Testis (tissue), 3 donors: Measurements from ENCODE around the gene DCDC2C. TPM values are rescaled to one million over a fixed set of nuclear protein-coding genes. Genes with fewer than 3 reads are reported as not detected.

Source experiments
- DNase-seq: peaks from one replicate; pipeline ENCODE4 v3.0.0-alpha.2; 2019
- H3K27ac ChIP-seq, 2 donors: fragments of 200-600 bp; sonication (generic); one replicate each; pipeline ENCODE4 v1.5.1; 2019
- H3K27me3 ChIP-seq: fragments of 200-600 bp; sonication (generic); one replicate; pipeline ENCODE4 v1.5.1; 2019
- H3K36me3 ChIP-seq: fragments of 200-600 bp; sonication (generic); one replicate; pipeline ENCODE4 v1.5.1; 2017; ENCODE audit warnings: low read depth; ENCODE audit errors: missing control alignments
- H3K4me1 ChIP-seq: fragments of 200-600 bp; sonication (generic); one replicate; pipeline ENCODE4 v1.5.1; 2019
- H3K4me3 ChIP-seq, 2 donors: fragments of 200-600 bp; sonication (generic); one replicate each; pipeline ENCODE4 v1.5.1; 2017 to 2019
- H3K9me3 ChIP-seq: fragments of 200-600 bp; sonication (generic); one replicate; pipeline ENCODE4 v1.5.1; 2017
- POLR2A ChIP-seq: fragments of 450-650 bp; IDR thresholded peaks from one replicate; pipeline ENCODE4 v1.6.1; 2017; ENCODE audit warnings: antibody characterized with exemption, mild to moderate bottlenecking, moderate library complexity
- WGBS, 2 donors: methylation state at CpG; one replicate each; pipeline ENCODE4 v1.1.5; 2018; 5-methylcytosine and 5-hydroxymethylcytosine counted together
- intact Hi-C: fragments of 100-400 bp; cut with DNase I; formaldehyde crosslinking; loops from one replicate; pipeline ENCODE4 v1.15.1; 2023; ENCODE audit warnings: low total_unique reads
- polyA plus RNA-seq: library from polyadenylated mRNA; stranded (reverse); fragments of 350-450 nt; fragmentation: Illumina TruSeq; extraction: RNeasy Lipid Tissue Mini Kit (QIAGEN cat#74804); gene quantifications from one replicate; pipeline ENCODE4 v1.2.3, GENCODE V29; 2014; ENCODE audit warnings: low read depth, low replicate concordance; ENCODE audit not compliant: insufficient read depth
- total RNA-seq, 2 donors: library from RNA; depleted of rRNA; stranded (reverse); fragments of >200 nt; gene quantifications; one replicate each; pipeline ENCODE4 v1.2.3, GENCODE V29; 2016
- TF ChIP-seq, protein P1 (sequence below), 3 experiments: fragments of 450-650 bp in 2 of 3; fragments of 200-600 bp in 1 of 3; sonication (generic) in 1 of 3; IDR thresholded peaks; one replicate each; pipeline ENCODE4 v1.5.1; 2016 to 2019; ENCODE audit warnings: antibody characterized with exemption in 3 of 3, mild to moderate bottlenecking in 2 of 3, moderate library complexity in 1 of 3

The DCDC2C gene
- total and polyA plus RNA-seq, 3 donors from 2014 or later = 9.9 to 12.1 (median 10.6) TPM

- Histone ChIP-seq H3K36me3 (no peaks in the 10 kb centered on the region), H3K27me3 (no peaks in the 10 kb centered on the region), H3K4me3 (no peak overlapping the region), H3K27ac (no peak overlapping the region), H3K9me3 (no peaks in the 10 kb centered on the region), H3K4me1 (no peaks in the 10 kb centered on the region)
- no peak for DNase-seq
- intact Hi-C loops = no loop called here
- TF ChIP-seq, protein P1, sequence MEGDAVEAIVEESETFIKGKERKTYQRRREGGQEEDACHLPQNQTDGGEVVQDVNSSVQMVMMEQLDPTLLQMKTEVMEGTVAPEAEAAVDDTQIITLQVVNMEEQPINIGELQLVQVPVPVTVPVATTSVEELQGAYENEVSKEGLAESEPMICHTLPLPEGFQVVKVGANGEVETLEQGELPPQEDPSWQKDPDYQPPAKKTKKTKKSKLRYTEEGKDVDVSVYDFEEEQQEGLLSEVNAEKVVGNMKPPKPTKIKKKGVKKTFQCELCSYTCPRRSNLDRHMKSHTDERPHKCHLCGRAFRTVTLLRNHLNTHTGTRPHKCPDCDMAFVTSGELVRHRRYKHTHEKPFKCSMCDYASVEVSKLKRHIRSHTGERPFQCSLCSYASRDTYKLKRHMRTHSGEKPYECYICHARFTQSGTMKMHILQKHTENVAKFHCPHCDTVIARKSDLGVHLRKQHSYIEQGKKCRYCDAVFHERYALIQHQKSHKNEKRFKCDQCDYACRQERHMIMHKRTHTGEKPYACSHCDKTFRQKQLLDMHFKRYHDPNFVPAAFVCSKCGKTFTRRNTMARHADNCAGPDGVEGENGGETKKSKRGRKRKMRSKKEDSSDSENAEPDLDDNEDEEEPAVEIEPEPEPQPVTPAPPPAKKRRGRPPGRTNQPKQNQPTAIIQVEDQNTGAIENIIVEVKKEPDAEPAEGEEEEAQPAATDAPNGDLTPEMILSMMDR (IDR thresholded peaks at IDR 0.05) = no peak
- no peak for TF ChIP-seq POLR2A
- WGBS, 2 donors = 91 to 100% methylated on average over 1 to 3 of the region's 3 CpGs
These were observed 66.4 kb downstream of the DCDC2C start for GRCh38 chr2:3769766-3770165.

GRCh38 chr2:3770724-3771415 lies 67.5 kb downstream of the DCDC2C start:
- WGBS, 2 donors = 86 to 88% methylated on average over 19 of the region's 19 CpGs

GRCh38 chr2:3771576-3771975 lies 68.2 kb downstream of the DCDC2C start:
- Histone ChIP-seq H3K27me3 (no peaks in the 10 kb centered on the region), H3K4me3 (no peak overlapping the region), H3K27ac (no peak overlapping the region), H3K9me3 (no peaks in the 10 kb centered on the region), H3K4me1 (no peaks in the 10 kb centered on the region), H3K36me3 (no peaks in the 10 kb centered on the region)
- TF ChIP-seq, protein P1 (IDR thresholded peaks at IDR 0.05) = no peak
- no peak for TF ChIP-seq POLR2A
- intact Hi-C loops = no loop called here
- DNase-seq = no peak
- 84 to 87% methylated on average over 13 of the region's 13 CpGs for WGBS, 2 donors

More at GRCh38 chr2:3770724-3771415, 67.5 kb downstream of the DCDC2C start:
- intact Hi-C loops = no loop called here
- Histone ChIP-seq H3K4me3 (no peak overlapping the region), H3K27ac (no peak overlapping the region), H3K36me3 (no peaks in the 10 kb centered on the region), H3K27me3 (no peaks in the 10 kb centered on the region), H3K9me3 (no peaks in the 10 kb centered on the region), H3K4me1 (no peaks in the 10 kb centered on the region)
- TF ChIP-seq, protein P1 (IDR thresholded peaks at IDR 0.05) = no peak
- no peak for TF ChIP-seq POLR2A
- no peak for DNase-seq

GRCh38 chr2:3774336-3774735 lies 71.0 kb downstream of the DCDC2C start:
- Histone ChIP-seq H3K27me3 (no peaks in the 10 kb centered on the region), H3K27ac (no peak overlapping the region), H3K4me1 (no peaks in the 10 kb centered on the region), H3K4me3 (no peak overlapping the region), H3K9me3 (no peaks in the 10 kb centered on the region), H3K36me3 (no peaks in the 10 kb centered on the region)
- WGBS, 2 donors = 65 to 66% methylated on average over 12 of the region's 12 CpGs
- no peak for DNase-seq
- no peak for TF ChIP-seq POLR2A
- TF ChIP-seq, protein P1 (IDR thresholded peaks at IDR 0.05) = no peak
- intact Hi-C loops = no loop called here

DNA sequence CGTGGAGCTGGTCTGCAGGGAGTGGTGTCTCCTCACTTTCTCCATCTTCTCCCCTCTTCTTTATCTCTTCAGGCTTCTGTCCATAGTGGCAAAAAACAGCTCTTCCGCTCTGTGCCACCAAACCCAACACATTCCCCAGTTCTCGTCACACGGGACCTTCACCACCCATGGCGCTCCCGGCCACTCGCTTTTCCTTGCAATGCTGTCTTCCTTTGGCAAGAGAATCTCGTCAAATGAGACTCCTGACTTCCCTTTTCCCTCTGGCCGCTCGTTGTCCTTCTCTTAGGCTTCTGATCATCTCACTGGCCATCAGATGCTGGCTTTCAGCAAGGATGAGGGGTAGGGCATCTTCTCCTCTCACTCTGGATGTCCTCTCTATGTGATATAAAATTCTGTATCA lies 72.9 kb downstream of the DCDC2C start:
- Histone ChIP-seq H3K4me1 (no peaks in the 10 kb centered on the region), H3K9me3 (no peaks in the 10 kb centered on the region), H3K27ac (no peak overlapping the region), H3K36me3 (no peaks in the 10 kb centered on the region), H3K4me3 (no peak overlapping the region), H3K27me3 (no peaks in the 10 kb centered on the region)
- DNase-seq = no peak
- intact Hi-C loops = no loop called here
- no peak for TF ChIP-seq POLR2A
- TF ChIP-seq, protein P1 (IDR thresholded peaks at IDR 0.05) = no peak
- 93 to 96% methylated on average over 10 of the region's 10 CpGs for WGBS, 2 donors
